CD4-positive, CD25-positive, alpha-beta regulatory T cell (primary cell): ENCODE data around the gene DNAH17. TPM values are rescaled to one million over a fixed set of nuclear protein-coding genes. Genes with fewer than 3 reads are reported as not detected.

Source experiments
- ATAC-seq, 2 donors: fragments of 150-1000 bp; cut with Tn5 transposase; one replicate each; pipeline ENCODE4 v1.10.0; 2021; ENCODE audit warnings: low read depth in 2 of 2, moderate number of reproducible peaks in 2 of 2, moderate library complexity in 1 of 2
- DNase-seq, 3 donors: peaks; one replicate each; pipeline versions ENCODE4 v3.0.0 to v3.0.0-alpha.2; 2012 to 2022; ENCODE audit warnings: mixed read lengths in 1 of 3
- H3K27ac ChIP-seq: one replicate; pipeline ENCODE4 v1.7.0; 2013; ENCODE audit warnings: mild to moderate bottlenecking, low read length; ENCODE audit not compliant: insufficient read depth, poor library complexity, severe bottlenecking
- H3K27me3 ChIP-seq: one replicate; pipeline ENCODE4 v1.7.0; 2013; ENCODE audit warnings: low read length; ENCODE audit not compliant: control insufficient read depth, insufficient read depth
- H3K36me3 ChIP-seq: one replicate; pipeline ENCODE4 v1.7.0; 2013; ENCODE audit warnings: mild to moderate bottlenecking, low read length, moderate library complexity; ENCODE audit not compliant: control insufficient read depth, insufficient read depth
- H3K4me1 ChIP-seq: 2 replicates; pipeline ENCODE4 v1.7.0; 2013; ENCODE audit warnings: mild to moderate bottlenecking, low read length; ENCODE audit not compliant: insufficient read depth, control insufficient read depth, poor library complexity, severe bottlenecking
- H3K4me3 ChIP-seq: one replicate; pipeline ENCODE4 v1.7.0; 2013; ENCODE audit warnings: low read depth, mild to moderate bottlenecking, low read length, moderate library complexity
- H3K9me3 ChIP-seq, 2 experiments: 1 replicate in 1 of 2; 2 replicates in 1 of 2; pipeline ENCODE4 v1.7.0; 2013; ENCODE audit warnings: low read length in 2 of 2, mild to moderate bottlenecking in 1 of 2, moderate library complexity in 1 of 2; ENCODE audit not compliant: control insufficient read depth in 2 of 2
- H3K27ac Mint-ChIP-seq, 3 donors: one replicate each; pipeline ENCODE4 v1.8.0; 2020 to 2022; ENCODE audit warnings: mild to moderate bottlenecking in 3 of 3, mixed read lengths in 3 of 3, moderate library complexity in 2 of 3
- H3K27me3 Mint-ChIP-seq: one replicate; pipeline ENCODE4 v1.8.0; 2022; ENCODE audit warnings: mild to moderate bottlenecking, mixed read lengths
- H3K36me3 Mint-ChIP-seq: one replicate; pipeline ENCODE4 v1.8.0; 2020; ENCODE audit warnings: mixed read lengths
- H3K4me1 Mint-ChIP-seq, 4 donors: one replicate each; pipeline ENCODE4 v1.8.0; 2020 to 2022; ENCODE audit warnings: mixed read lengths in 4 of 4, mild to moderate bottlenecking in 1 of 4
- H3K4me3 Mint-ChIP-seq, 4 donors: one replicate each; pipeline ENCODE4 v1.8.0; 2020 to 2022; ENCODE audit warnings: mild to moderate bottlenecking in 4 of 4, mixed read lengths in 4 of 4, moderate library complexity in 3 of 4
- H3K9me3 Mint-ChIP-seq, 7 donors: one replicate each; pipeline ENCODE4 v1.8.0; 2020 to 2022; ENCODE audit warnings: mixed read lengths in 7 of 7, mild to moderate bottlenecking in 3 of 7, moderate library complexity in 2 of 7
- polyA plus RNA-seq, 4 donors: library from polyadenylated mRNA; unstranded; fragments of 300-500 nt; fragmentation: Illumina TruSeq; gene quantifications; one replicate each; pipeline ENCODE4 v1.2.3, GENCODE V29; 2021
- total RNA-seq: library from RNA; stranded (reverse); gene quantifications from one replicate; pipeline ENCODE4 v1.2.3, GENCODE V29; 2022

Gene DNAH17
- total and polyA plus RNA-seq, 5 donors from 2014 or later, result 0.24 to 3.4 (median 0.83) TPM; not detected in 1

GRCh38 chr17:78618264-78619066 lies 41.3 kb upstream of the DNAH17 start:
- no peaks in the 10 kb centered on the region for H3K27me3 ChIP-seq
- DNase-seq, result no peak
- H3K4me1 Mint-ChIP-seq, result peaks cover 0 to 6% (median 0%) of the 10 kb centered on the region in 4 donors
- no peak for ATAC-seq
- H3K4me3 Mint-ChIP-seq, result no peak overlapping the region
- no peaks in the 10 kb centered on the region for H3K9me3 ChIP-seq
- H3K4me1 ChIP-seq, result no peaks in the 10 kb centered on the region
- H3K4me3 ChIP-seq, result no peak overlapping the region
- H3K36me3 ChIP-seq, result no peaks in the 10 kb centered on the region
- peaks cover 0 to 3% (median 0%) of the 10 kb centered on the region in 7 donors for H3K9me3 Mint-ChIP-seq
- H3K27me3 Mint-ChIP-seq, result no peaks in the 10 kb centered on the region
- H3K27ac Mint-ChIP-seq, result peak overlapping the region in 1 of 3 donors; percentile 78
- no peak overlapping the region for H3K27ac ChIP-seq
- no peaks in the 10 kb centered on the region for H3K36me3 Mint-ChIP-seq

- Histone ChIP-seq H3K27ac (no peak overlapping the region), H3K4me3 (no peak overlapping the region), H3K36me3 (no peaks in the 10 kb centered on the region), H3K27me3 (no peaks in the 10 kb centered on the region), H3K9me3 (no peaks in the 10 kb centered on the region), H3K4me1 (no peaks in the 10 kb centered on the region)
- peaks cover 0 to 6% (median 0%) of the 10 kb centered on the region in 4 donors for H3K4me1 Mint-ChIP-seq
- ATAC-seq (no peak), DNase-seq (no peak)
- no peaks in the 10 kb centered on the region for H3K27me3 Mint-ChIP-seq
- H3K36me3 Mint-ChIP-seq, result no peaks in the 10 kb centered on the region
- H3K9me3 Mint-ChIP-seq, result peaks cover 0 to 3% (median 0%) of the 10 kb centered on the region in 7 donors
- H3K4me3 Mint-ChIP-seq, result no peak overlapping the region
- no peak overlapping the region for H3K27ac Mint-ChIP-seq
Observed at GRCh38 chr17:78617511-78618061, 40.4 kb upstream of the DNAH17 start.

GRCh38 chr17:78616946-78617345 lies 39.8 kb upstream of the DNAH17 start:
- peaks cover 0 to 6% (median 0%) of the 10 kb centered on the region in 4 donors for H3K4me1 Mint-ChIP-seq
- DNase-seq, result no peak

GRCh38 chr17:78615631-78616030 lies 38.4 kb upstream of the DNAH17 start:
- ATAC-seq, result no peak
- Histone ChIP-seq H3K9me3 (no peaks in the 10 kb centered on the region), H3K4me3 (no peak overlapping the region), H3K36me3 (no peaks in the 10 kb centered on the region), H3K27ac (no peak overlapping the region), H3K27me3 (no peaks in the 10 kb centered on the region), H3K4me1 (no peaks in the 10 kb centered on the region)
- Mint-ChIP-seq H3K4me3 (no peak overlapping the region), H3K36me3 (no peaks in the 10 kb centered on the region), H3K27ac (no peak overlapping the region), H3K9me3 (peaks cover 0 to 3% (median 0%) of the 10 kb centered on the region in 7 donors), H3K4me1 (peaks cover 0 to 2% (median 0%) of the 10 kb centered on the region in 4 donors), H3K27me3 (no peaks in the 10 kb centered on the region)
- DNase-seq, result no peak

More at GRCh38 chr17:78616946-78617345, 39.8 kb upstream of the DNAH17 start:
- ATAC-seq, result no peak
- H3K36me3 Mint-ChIP-seq, result no peaks in the 10 kb centered on the region
- no peaks in the 10 kb centered on the region for H3K4me1 ChIP-seq
- no peaks in the 10 kb centered on the region for H3K36me3 ChIP-seq
- H3K27ac ChIP-seq, result no peak overlapping the region
- no peak overlapping the region for H3K4me3 ChIP-seq
- H3K4me3 Mint-ChIP-seq, result no peak overlapping the region
- peaks cover 0 to 3% (median 0%) of the 10 kb centered on the region in 7 donors for H3K9me3 Mint-ChIP-seq
- no peaks in the 10 kb centered on the region for H3K9me3 ChIP-seq
- no peaks in the 10 kb centered on the region for H3K27me3 ChIP-seq
- H3K27me3 Mint-ChIP-seq, result no peaks in the 10 kb centered on the region
- no peak overlapping the region for H3K27ac Mint-ChIP-seq

GRCh38 chr17:78613416-78613815 lies 36.2 kb upstream of the DNAH17 start:
- no peaks in the 10 kb centered on the region for H3K36me3 ChIP-seq
- H3K4me3 ChIP-seq, result no peak overlapping the region
- Mint-ChIP-seq H3K36me3 (no peaks in the 10 kb centered on the region), H3K9me3 (peaks cover 0 to 3% (median 0%) of the 10 kb centered on the region in 7 donors), H3K4me1 (no peaks in the 10 kb centered on the region), H3K4me3 (no peak overlapping the region), H3K27me3 (no peaks in the 10 kb centered on the region), H3K27ac (no peak overlapping the region)
- H3K27me3 ChIP-seq, result no peaks in the 10 kb centered on the region
- DNase-seq (no peak), ATAC-seq (no peak)
- H3K27ac ChIP-seq, result no peak overlapping the region
- peaks cover 0 to 1% of the 10 kb centered on the region in 2 experiments for H3K9me3 ChIP-seq
- no peaks in the 10 kb centered on the region for H3K4me1 ChIP-seq

- peaks cover 0 to 3% (median 0%) of the 10 kb centered on the region in 7 donors for H3K9me3 Mint-ChIP-seq
- H3K4me1 Mint-ChIP-seq, result no peaks in the 10 kb centered on the region
- Histone ChIP-seq H3K9me3 (peaks cover 0 to 4% of the 10 kb centered on the region in 2 experiments), H3K4me1 (no peaks in the 10 kb centered on the region), H3K27me3 (peaks cover 3% of the 10 kb centered on the region), H3K27ac (no peak overlapping the region), H3K4me3 (no peak overlapping the region), H3K36me3 (no peaks in the 10 kb centered on the region)
- no peaks in the 10 kb centered on the region for H3K27me3 Mint-ChIP-seq
- DNase-seq (no peak), ATAC-seq (no peak)
- H3K4me3 Mint-ChIP-seq, result no peak overlapping the region
- no peak overlapping the region for H3K27ac Mint-ChIP-seq
- H3K36me3 Mint-ChIP-seq, result no peaks in the 10 kb centered on the region
Observed at GRCh38 chr17:78611607-78612006, 34.4 kb upstream of the DNAH17 start.

GRCh38 chr17:78610951-78611511 lies 33.8 kb upstream of the DNAH17 start:
- Histone ChIP-seq H3K27ac (no peak overlapping the region), H3K9me3 (peaks cover 0 to 4% of the 10 kb centered on the region in 2 experiments), H3K4me3 (no peak overlapping the region), H3K4me1 (no peaks in the 10 kb centered on the region), H3K27me3 (peaks cover 3% of the 10 kb centered on the region), H3K36me3 (no peaks in the 10 kb centered on the region)
- Mint-ChIP-seq H3K27me3 (peaks cover 3% of the 10 kb centered on the region), H3K4me1 (no peaks in the 10 kb centered on the region), H3K4me3 (no peak overlapping the region), H3K36me3 (no peaks in the 10 kb centered on the region), H3K9me3 (peaks cover 0 to 3% (median 0%) of the 10 kb centered on the region in 7 donors), H3K27ac (no peak overlapping the region)
- ATAC-seq, result no peak
- no peak for DNase-seq
